ENCODE measurements around the gene ZNF217.

The ZNF217 gene

DNA sequence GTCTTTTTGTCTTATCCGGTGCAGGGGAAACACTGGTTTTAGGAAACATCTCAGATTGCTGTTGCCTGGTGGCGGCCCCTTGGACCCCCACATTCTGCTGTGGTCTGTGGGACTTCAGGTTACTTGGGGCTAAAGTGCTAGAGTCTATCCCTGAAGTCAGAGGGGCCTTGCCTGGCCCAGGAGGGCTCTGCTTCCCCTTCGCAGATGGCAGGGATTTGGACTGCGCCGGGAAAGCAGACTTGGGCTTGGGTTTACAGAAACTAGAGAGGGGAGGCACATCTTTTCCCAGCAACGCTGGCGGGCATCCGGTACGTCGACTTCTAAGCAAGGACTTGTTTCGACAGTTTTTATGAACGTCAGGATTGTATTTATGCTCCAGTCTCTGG lies 17.5 kb downstream of the ZNF217 start:
- no peak for DNase-seq (ENCODE audit: low read depth in 1 of 2, low spot score in 1 of 2)
- TF ChIP-seq, protein P1, sequence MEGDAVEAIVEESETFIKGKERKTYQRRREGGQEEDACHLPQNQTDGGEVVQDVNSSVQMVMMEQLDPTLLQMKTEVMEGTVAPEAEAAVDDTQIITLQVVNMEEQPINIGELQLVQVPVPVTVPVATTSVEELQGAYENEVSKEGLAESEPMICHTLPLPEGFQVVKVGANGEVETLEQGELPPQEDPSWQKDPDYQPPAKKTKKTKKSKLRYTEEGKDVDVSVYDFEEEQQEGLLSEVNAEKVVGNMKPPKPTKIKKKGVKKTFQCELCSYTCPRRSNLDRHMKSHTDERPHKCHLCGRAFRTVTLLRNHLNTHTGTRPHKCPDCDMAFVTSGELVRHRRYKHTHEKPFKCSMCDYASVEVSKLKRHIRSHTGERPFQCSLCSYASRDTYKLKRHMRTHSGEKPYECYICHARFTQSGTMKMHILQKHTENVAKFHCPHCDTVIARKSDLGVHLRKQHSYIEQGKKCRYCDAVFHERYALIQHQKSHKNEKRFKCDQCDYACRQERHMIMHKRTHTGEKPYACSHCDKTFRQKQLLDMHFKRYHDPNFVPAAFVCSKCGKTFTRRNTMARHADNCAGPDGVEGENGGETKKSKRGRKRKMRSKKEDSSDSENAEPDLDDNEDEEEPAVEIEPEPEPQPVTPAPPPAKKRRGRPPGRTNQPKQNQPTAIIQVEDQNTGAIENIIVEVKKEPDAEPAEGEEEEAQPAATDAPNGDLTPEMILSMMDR (IDR thresholded peaks at IDR 0.05; ENCODE audit: insufficient read depth, low read length) = no peak
- no peak for TF ChIP-seq POLR2AphosphoS5 (IDR thresholded peaks at IDR 0.05; ENCODE audit: low read depth)
- no peak for TF ChIP-seq REST (IDR thresholded peaks at IDR 0.05; ENCODE audit: insufficient replicate concordance, low read depth)
- TF ChIP-seq SPI1 (IDR thresholded peaks at IDR 0.05; ENCODE audit: borderline replicate concordance, low read depth) = no peak
- no peak for TF ChIP-seq GABPA (IDR thresholded peaks at IDR 0.05; ENCODE audit: low read depth)
- H3K27ac ChIP-seq (replicated peaks) = no peak overlapping the region
- H3K27me3 ChIP-seq (ENCODE audit: insufficient read depth, poor library complexity, severe bottlenecking) = no peaks in the 10 kb centered on the region
- no peak overlapping the region for H3K4me3 ChIP-seq (replicated peaks; ENCODE audit: insufficient read depth, low read length)

GRCh38 chr20:53575481-53576194 lies 18.0 kb downstream of the ZNF217 start:
- Histone ChIP-seq H3K27me3 (ENCODE audit: insufficient read depth, poor library complexity, severe bottlenecking) (no peaks in the 10 kb centered on the region), H3K27ac (replicated peaks) (no peak overlapping the region), H3K4me3 (replicated peaks; ENCODE audit: insufficient read depth, low read length) (no peak overlapping the region)
- no peak for DNase-seq (ENCODE audit: low read depth in 1 of 2, low spot score in 1 of 2)
- TF ChIP-seq, protein P1 (IDR thresholded peaks at IDR 0.05; ENCODE audit: insufficient read depth, low read length) = no peak
- TF ChIP-seq SPI1 (IDR thresholded peaks at IDR 0.05; ENCODE audit: borderline replicate concordance, low read depth) = no peak

DNA sequence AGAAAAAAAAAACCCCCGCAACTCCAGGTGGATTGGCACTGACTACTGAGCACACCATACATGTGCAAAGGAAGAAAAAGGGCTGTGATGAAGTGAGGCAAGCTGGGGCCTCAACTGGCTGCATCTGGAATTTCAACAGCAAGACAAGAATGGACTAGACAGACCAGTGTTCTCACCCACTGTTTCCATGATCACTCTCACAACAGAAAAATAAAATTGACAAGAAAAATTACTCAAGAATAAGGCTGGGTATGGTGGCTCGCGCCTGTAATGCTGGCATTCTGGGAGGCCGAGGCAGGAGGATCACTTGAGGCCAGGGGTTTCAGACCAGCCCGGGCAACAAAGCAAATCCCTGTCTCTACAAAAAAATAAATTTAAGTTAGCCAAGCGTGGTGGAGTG lies 18.8 kb downstream of the ZNF217 start:
- H3K4me3 ChIP-seq (replicated peaks; ENCODE audit: insufficient read depth, low read length) = no peak overlapping the region
- no peaks in the 10 kb centered on the region for H3K27me3 ChIP-seq (ENCODE audit: insufficient read depth, poor library complexity, severe bottlenecking)
- H3K27ac ChIP-seq (replicated peaks) = no peak overlapping the region
- TF ChIP-seq REST (IDR thresholded peaks at IDR 0.05; ENCODE audit: insufficient replicate concordance, low read depth) (no peak), POLR2AphosphoS5 (IDR thresholded peaks at IDR 0.05; ENCODE audit: low read depth) (no peak), GABPA (IDR thresholded peaks at IDR 0.05; ENCODE audit: low read depth) (no peak), SPI1 (IDR thresholded peaks at IDR 0.05; ENCODE audit: borderline replicate concordance, low read depth) (no peak)
- TF ChIP-seq, protein P1 (IDR thresholded peaks at IDR 0.05; ENCODE audit: insufficient read depth, low read length) = no peak
- DNase-seq (ENCODE audit: low read depth in 1 of 2, low spot score in 1 of 2) = no peak
